Loucy (cell line): ENCODE results near the gene RGL4.

Source experiments
- EZH2phosphoT487 ChIP-seq: fragments of 200-600 bp; IDR thresholded peaks from 2 replicates; pipeline ENCODE4 v1.6.1; 2018; ENCODE audit warnings: antibody characterized with exemption, mild to moderate bottlenecking, moderate library complexity, borderline replicate concordance
- TF ChIP-seq, protein P1 (sequence below): fragments of 200-600 bp; sonication (generic); conservative IDR thresholded peaks from 2 replicates; pipeline ENCODE4 v1.5.1; 2014; ENCODE audit warnings: mild to moderate bottlenecking, antibody characterized with exemption, low read length

DNA sequence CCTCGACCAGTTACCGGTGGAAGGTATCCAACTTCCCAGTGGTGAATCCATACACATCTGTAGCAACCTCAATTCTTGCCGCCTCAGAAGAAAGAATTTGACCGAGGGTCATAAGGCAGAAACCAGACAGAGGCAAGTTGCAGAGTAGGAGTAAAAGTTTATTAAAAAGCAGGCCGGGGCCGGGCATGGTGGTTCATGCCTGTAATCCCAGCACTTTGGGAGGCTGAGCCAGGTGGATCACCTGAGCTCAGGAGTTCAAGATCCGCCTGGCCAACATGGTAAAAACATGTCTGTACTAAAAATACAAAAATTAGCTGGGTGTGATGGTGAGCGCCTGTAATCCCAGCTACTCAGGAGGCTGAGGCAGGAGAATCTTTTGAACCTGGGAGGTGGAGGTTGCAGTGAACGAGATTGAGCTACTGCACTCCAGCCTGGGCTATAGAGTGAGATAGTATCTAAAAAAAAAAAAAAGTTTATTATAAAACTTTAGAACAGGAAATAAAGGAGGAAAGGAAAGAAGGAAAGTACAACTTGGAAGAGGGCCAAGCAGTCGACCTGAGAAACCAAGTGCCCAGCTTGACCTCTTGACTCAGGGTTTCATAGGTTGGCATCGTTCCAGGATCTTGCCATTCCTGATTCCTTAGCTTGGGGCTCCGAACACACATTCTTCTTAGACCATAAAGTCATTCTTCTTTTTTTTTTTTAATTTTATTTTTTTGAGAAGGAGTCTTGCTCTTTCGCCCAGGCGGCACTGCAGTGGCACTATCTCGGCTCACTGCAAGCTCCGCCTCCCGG is 27.8 kb downstream of the RGL4 start:
- TF ChIP-seq, protein P1, sequence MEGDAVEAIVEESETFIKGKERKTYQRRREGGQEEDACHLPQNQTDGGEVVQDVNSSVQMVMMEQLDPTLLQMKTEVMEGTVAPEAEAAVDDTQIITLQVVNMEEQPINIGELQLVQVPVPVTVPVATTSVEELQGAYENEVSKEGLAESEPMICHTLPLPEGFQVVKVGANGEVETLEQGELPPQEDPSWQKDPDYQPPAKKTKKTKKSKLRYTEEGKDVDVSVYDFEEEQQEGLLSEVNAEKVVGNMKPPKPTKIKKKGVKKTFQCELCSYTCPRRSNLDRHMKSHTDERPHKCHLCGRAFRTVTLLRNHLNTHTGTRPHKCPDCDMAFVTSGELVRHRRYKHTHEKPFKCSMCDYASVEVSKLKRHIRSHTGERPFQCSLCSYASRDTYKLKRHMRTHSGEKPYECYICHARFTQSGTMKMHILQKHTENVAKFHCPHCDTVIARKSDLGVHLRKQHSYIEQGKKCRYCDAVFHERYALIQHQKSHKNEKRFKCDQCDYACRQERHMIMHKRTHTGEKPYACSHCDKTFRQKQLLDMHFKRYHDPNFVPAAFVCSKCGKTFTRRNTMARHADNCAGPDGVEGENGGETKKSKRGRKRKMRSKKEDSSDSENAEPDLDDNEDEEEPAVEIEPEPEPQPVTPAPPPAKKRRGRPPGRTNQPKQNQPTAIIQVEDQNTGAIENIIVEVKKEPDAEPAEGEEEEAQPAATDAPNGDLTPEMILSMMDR, result no peak
- TF ChIP-seq EZH2phosphoT487, result no peak
